Measurements from ENCODE around the gene STAT2.

Gene STAT2

DNA sequence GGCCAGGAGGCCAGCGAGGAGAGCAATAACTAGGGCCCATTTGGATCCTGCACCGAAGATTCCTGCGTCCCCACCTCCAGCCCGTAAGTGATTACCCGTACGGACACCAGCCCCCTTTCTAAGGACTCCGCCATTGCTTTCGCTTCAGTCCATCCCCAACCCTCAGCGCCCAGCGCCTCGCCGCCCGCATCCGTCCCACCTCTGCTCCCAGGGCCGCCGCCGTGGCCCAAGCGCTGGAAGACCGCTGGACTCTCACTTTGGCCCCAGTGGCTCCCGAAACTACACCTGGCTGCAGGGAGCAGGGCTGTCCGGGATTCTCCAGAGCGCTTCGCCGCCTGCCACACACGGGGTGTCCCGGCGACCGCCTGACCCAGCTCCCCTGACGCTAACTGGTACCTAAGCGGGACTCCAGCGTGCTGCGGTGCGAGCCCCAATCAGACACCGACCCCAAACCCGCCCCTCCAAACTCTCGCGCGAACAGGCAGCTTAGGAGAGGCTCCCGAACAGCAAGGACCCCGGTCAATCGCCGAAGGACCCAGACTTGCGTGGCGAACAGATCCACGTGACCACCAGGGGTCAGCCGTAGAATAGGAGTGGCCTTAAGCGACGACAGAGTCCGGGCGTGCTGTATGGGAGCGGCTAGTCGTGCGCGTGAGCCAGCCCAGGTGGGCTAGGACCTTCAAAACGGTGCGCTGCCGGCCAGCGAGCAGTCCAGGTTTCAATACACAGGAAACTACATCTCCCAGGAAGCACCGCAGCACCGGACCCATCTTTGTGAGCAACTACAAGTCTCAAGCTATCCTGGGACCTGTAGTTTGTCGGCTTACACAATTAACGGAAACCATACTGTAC lies 44.1 kb downstream of the STAT2 start, which contains the start of gene CNPY2:
Gene CNPY2 (minus strand): TSS at position 367 of the 852 bp plus-strand sequence. CDS start 771 bp downstream, outside the sequence.
- peak within 1 kb of the TSS; percentile 72 for H3K4me3 ChIP-seq (IDR thresholded peaks at IDR 0.05; ENCODE audit: insufficient read depth, low read depth, low read length)
- peaks cover 22% of the 10 kb centered on the region for H3K79me2 ChIP-seq (ENCODE audit: insufficient read depth, low read depth)
- TF ChIP-seq, protein P1, sequence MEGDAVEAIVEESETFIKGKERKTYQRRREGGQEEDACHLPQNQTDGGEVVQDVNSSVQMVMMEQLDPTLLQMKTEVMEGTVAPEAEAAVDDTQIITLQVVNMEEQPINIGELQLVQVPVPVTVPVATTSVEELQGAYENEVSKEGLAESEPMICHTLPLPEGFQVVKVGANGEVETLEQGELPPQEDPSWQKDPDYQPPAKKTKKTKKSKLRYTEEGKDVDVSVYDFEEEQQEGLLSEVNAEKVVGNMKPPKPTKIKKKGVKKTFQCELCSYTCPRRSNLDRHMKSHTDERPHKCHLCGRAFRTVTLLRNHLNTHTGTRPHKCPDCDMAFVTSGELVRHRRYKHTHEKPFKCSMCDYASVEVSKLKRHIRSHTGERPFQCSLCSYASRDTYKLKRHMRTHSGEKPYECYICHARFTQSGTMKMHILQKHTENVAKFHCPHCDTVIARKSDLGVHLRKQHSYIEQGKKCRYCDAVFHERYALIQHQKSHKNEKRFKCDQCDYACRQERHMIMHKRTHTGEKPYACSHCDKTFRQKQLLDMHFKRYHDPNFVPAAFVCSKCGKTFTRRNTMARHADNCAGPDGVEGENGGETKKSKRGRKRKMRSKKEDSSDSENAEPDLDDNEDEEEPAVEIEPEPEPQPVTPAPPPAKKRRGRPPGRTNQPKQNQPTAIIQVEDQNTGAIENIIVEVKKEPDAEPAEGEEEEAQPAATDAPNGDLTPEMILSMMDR (conservative IDR thresholded peaks at IDR 0.05; ENCODE audit: low read depth, low read length), result peak; percentile 50
- H3K27ac ChIP-seq, result peak within 1 kb of the TSS; percentile 76
- peak within 1 kb of the TSS; percentile 73 for H2AFZ ChIP-seq (ENCODE audit: low read depth)
- peak within 1 kb of the TSS; percentile 91 for H3K4me2 ChIP-seq
- H3K9ac ChIP-seq, result peak within 1 kb of the TSS; percentile 84
- peaks cover 7% of the 10 kb centered on the region; the same call in 1 of the 2 replicates for H3K36me3 ChIP-seq (ENCODE audit: insufficient read depth)
- no peaks in the 10 kb centered on the region for H4K20me1 ChIP-seq (ENCODE audit: insufficient read depth)
- no peaks in the 10 kb centered on the region for H3K27me3 ChIP-seq (ENCODE audit: insufficient read depth, low read depth)
- H3K4me1 ChIP-seq (ENCODE audit: low read depth, poor library complexity, severe bottlenecking), result peaks cover 25% of the 10 kb centered on the region

DNA sequence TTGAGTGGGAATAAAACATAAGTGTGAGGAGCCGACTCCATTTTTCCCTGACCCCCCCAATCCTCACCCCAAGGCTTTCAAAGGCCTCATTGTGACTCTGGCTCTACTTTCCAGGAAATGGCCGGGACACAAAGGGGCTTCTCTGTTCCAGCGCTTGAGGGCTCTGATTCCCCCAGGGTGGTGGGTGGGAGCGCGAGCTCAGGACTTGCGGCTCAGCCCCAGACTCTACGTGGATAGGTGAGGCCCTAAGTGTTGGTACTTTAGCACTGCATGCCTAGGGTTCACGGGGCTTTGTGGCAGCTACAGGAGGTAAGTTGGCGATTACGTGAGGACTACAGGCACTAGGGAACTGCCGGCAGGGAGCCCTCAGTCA lies 44.7 kb downstream of the STAT2 start:
- Histone ChIP-seq H3K27ac (peak overlapping the region; percentile 76), H3K79me2 (ENCODE audit: insufficient read depth, low read depth) (peaks cover 22% of the 10 kb centered on the region), H3K36me3 (ENCODE audit: insufficient read depth) (peaks cover 7% of the 10 kb centered on the region; the same call in 1 of the 2 replicates), H3K9ac (peak overlapping the region; percentile 84), H4K20me1 (ENCODE audit: insufficient read depth) (no peaks in the 10 kb centered on the region), H3K4me2 (peak overlapping the region; percentile 91), H3K4me1 (ENCODE audit: low read depth, poor library complexity, severe bottlenecking) (peaks cover 24% of the 10 kb centered on the region), H2AFZ (ENCODE audit: low read depth) (peak overlapping the region; percentile 73), H3K27me3 (ENCODE audit: insufficient read depth, low read depth) (no peaks in the 10 kb centered on the region), H3K4me3 (IDR thresholded peaks at IDR 0.05; ENCODE audit: insufficient read depth, low read depth, low read length) (peak overlapping the region; percentile 51)
- TF ChIP-seq, protein P1 (conservative IDR thresholded peaks at IDR 0.05; ENCODE audit: low read depth, low read length), result no peak

DNA sequence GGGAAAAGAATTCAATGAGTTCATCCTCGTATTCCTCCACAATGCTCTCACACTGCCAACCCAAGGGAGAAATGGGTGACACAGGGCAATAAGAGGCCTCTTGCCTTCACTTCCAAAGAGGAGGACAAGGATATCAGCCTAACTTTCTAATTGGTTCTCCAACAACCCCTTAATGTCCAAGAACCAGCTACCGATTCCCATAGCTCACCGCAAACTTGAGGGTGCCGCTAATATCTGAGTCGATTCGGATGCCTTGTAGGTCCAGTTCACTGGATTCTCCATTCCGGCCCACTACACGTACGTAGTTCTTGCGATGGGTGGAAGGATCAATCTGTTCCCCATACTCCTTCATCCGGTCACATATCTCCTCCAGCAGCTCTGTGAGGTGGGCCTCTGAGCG lies 48.9 kb downstream of the STAT2 start:
- Histone ChIP-seq H4K20me1 (ENCODE audit: insufficient read depth) (no peaks in the 10 kb centered on the region), H3K27me3 (ENCODE audit: insufficient read depth, low read depth) (no peaks in the 10 kb centered on the region), H3K9ac (no peak overlapping the region), H3K4me1 (ENCODE audit: low read depth, poor library complexity, severe bottlenecking) (peaks cover 12% of the 10 kb centered on the region), H3K79me2 (ENCODE audit: insufficient read depth, low read depth) (peaks cover 22% of the 10 kb centered on the region), H3K36me3 (ENCODE audit: insufficient read depth) (peaks cover 7% of the 10 kb centered on the region; the same call in 1 of the 2 replicates), H3K4me2 (no peak overlapping the region), H3K4me3 (IDR thresholded peaks at IDR 0.05; ENCODE audit: insufficient read depth, low read depth, low read length) (no peak overlapping the region), H2AFZ (ENCODE audit: low read depth) (no peak overlapping the region), H3K27ac (no peak overlapping the region)
- TF ChIP-seq, protein P1 (conservative IDR thresholded peaks at IDR 0.05; ENCODE audit: low read depth, low read length), result no peak

DNA sequence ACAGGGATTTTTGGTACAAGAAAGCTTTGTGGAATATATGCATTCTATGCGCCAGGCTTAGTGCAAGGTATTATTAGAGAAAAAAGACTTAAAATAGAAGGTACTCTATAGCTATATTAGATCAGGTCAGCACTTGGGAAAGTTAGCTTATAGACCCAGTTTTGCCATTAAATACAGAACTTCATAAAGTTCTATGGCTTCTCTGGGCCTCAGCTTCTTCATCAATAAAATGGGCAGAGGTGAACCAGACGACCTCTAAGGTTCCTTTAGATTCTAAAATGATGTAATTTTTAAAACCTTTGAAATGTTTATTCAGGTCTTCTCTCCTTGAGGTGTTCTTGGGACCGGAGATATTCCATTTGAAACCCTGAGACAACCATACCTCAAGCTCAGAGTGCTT lies 51.2 kb downstream of the STAT2 start:
- no peaks in the 10 kb centered on the region; the same call in 1 of the 2 replicates for H3K36me3 ChIP-seq (ENCODE audit: insufficient read depth)

More for the DNA sequence above, 51.2 kb downstream of the STAT2 start:
- Histone ChIP-seq H3K79me2 (ENCODE audit: insufficient read depth, low read depth) (peaks cover 1% of the 10 kb centered on the region; the same call in 1 of the 2 replicates), H3K4me3 (IDR thresholded peaks at IDR 0.05; ENCODE audit: insufficient read depth, low read depth, low read length) (no peak overlapping the region), H3K27ac (no peak overlapping the region), H3K27me3 (ENCODE audit: insufficient read depth, low read depth) (no peaks in the 10 kb centered on the region), H2AFZ (ENCODE audit: low read depth) (no peak overlapping the region), H4K20me1 (ENCODE audit: insufficient read depth) (no peaks in the 10 kb centered on the region), H3K4me1 (ENCODE audit: low read depth, poor library complexity, severe bottlenecking) (no peaks in the 10 kb centered on the region), H3K4me2 (no peak overlapping the region), H3K9ac (no peak overlapping the region)
- TF ChIP-seq, protein P1 (conservative IDR thresholded peaks at IDR 0.05; ENCODE audit: low read depth, low read length), result no peak
